CD4-positive, alpha-beta memory T cell (primary cell): ENCODE measurements around the gene SETD3. TPM values are rescaled to one million over a fixed set of nuclear protein-coding genes. Genes with fewer than 3 reads are reported as not detected.

ENCODE experiments used
- CTCF ChIA-PET: fragments of 350-600 bp; sonication (Branson Sonifier 250); formaldehyde crosslinking; loops from one replicate; lab custom pipeline; 2021; ENCODE audit warnings: inconsistent platforms; ENCODE audit not compliant: partially characterized antibody; lab: Charles Lee
- POLR2A ChIA-PET: fragments of 350-600 bp; sonication (Branson Sonifier 250); formaldehyde crosslinking; loops from one replicate; lab custom pipeline; 2021; ENCODE audit not compliant: partially characterized antibody; lab: Charles Lee
- DNase-seq, 5 donors: peaks; one replicate each; pipeline versions ENCODE4 v3.0.0 to v3.0.0-alpha.2; 2020 to 2022; ENCODE audit warnings: mixed read lengths in 1 of 5
- H3K27ac ChIP-seq: one replicate; pipeline ENCODE4 v1.7.0; 2013; ENCODE audit warnings: low read depth, low read length
- H3K27me3 ChIP-seq: 2 replicates; pipeline ENCODE4 v1.7.0; 2013; ENCODE audit warnings: mild to moderate bottlenecking, low read length, moderate library complexity; ENCODE audit not compliant: insufficient read depth
- H3K36me3 ChIP-seq: 2 replicates; pipeline ENCODE4 v1.7.0; 2013; ENCODE audit warnings: mild to moderate bottlenecking, low read length, moderate library complexity; ENCODE audit not compliant: insufficient read depth
- H3K4me1 ChIP-seq: 2 replicates; pipeline ENCODE4 v1.7.0; 2013; ENCODE audit warnings: mild to moderate bottlenecking, low read length, moderate library complexity; ENCODE audit not compliant: insufficient read depth
- H3K4me3 ChIP-seq, 2 donors: one replicate each; pipeline ENCODE4 v1.7.0; 2013; ENCODE audit warnings: low read length in 2 of 2, mild to moderate bottlenecking in 1 of 2
- H3K9me3 ChIP-seq, 2 donors: one replicate each; pipeline ENCODE4 v1.7.0; 2013; ENCODE audit warnings: low read length in 2 of 2, control low read depth in 1 of 2; ENCODE audit not compliant: control insufficient read depth in 1 of 2
- H3K27ac Mint-ChIP-seq, 7 donors: one replicate each; pipeline ENCODE4 v1.8.0; 2020 to 2021; ENCODE audit warnings: mixed read lengths in 7 of 7, mild to moderate bottlenecking in 6 of 7, inconsistent platforms in 3 of 7, moderate library complexity in 3 of 7
- H3K27me3 Mint-ChIP-seq, 2 donors: one replicate each; pipeline ENCODE4 v1.8.0; 2020 to 2021; ENCODE audit warnings: mixed read lengths in 2 of 2
- H3K36me3 Mint-ChIP-seq, 2 donors: one replicate each; pipeline ENCODE4 v1.8.0; 2020 to 2021; ENCODE audit warnings: mixed read lengths in 2 of 2, inconsistent platforms in 1 of 2, mild to moderate bottlenecking in 1 of 2
- H3K4me1 Mint-ChIP-seq, 4 donors: one replicate each; pipeline ENCODE4 v1.8.0; 2020 to 2021; ENCODE audit warnings: mixed read lengths in 4 of 4, mild to moderate bottlenecking in 1 of 4
- H3K4me3 Mint-ChIP-seq, 8 donors: one replicate each; pipeline ENCODE4 v1.8.0; 2020 to 2021; ENCODE audit warnings: mixed read lengths in 8 of 8, mild to moderate bottlenecking in 7 of 8, moderate library complexity in 6 of 8, inconsistent platforms in 3 of 8
- H3K9me3 Mint-ChIP-seq, 8 donors: one replicate each; pipeline ENCODE4 v1.8.0; 2020 to 2021; ENCODE audit warnings: mixed read lengths in 8 of 8, mild to moderate bottlenecking in 5 of 8, inconsistent platforms in 3 of 8, moderate library complexity in 1 of 8
- intact Hi-C: fragments of 100-400 bp; cut with micrococcal nuclease; formaldehyde crosslinking; loops from one replicate; pipeline ENCODE4 v1.15.1; 2023
- polyA plus RNA-seq, 2 donors: library from polyadenylated mRNA; unstranded; fragments of 300-500 nt; fragmentation: Illumina TruSeq; gene quantifications; one replicate each; pipeline ENCODE4 v1.2.3, GENCODE V29; 2021
- total RNA-seq, 2 experiments: library from RNA; stranded (reverse); gene quantifications; one replicate each; pipeline ENCODE4 v1.2.3, GENCODE V29; 2021

SETD3 gene
- total and polyA plus RNA-seq, 4 experiments from 2014 or later, result 37.4 to 66.9 (median 55.8) TPM

DNA sequence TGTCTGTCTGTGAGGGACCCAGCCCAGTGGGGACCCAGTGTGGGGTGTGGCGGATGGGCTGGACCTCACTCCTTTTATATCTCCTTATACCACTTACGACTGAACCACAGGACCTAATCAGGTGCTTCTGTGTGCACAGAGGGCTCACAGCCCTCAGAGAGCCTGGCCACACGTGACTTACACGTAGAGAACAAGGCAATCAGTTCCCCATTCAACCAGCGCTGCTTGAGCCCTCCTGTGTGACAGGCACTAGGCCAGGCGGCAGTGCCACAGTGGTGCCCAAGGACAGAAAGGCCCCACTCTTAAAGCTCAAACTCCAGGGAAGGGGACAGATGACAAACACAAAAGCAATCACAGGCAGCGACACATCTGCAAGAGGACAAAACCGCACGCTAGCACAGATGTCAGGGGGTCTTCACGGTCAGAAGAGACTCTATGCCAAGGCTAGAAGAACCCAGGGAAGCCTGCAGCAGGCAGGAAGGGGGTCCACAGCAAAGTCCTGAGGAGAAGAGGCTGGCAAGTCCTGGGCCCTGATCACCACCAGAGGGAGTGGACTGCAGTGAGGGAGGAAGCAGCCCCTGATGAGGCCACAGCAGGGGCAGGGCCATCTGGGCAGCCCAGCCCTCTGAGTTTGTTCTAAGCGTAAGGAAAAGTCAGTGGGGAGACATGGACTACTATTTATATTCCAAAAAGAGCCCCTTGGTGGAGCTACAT is 39.3 kb downstream of the SETD3 start:
- POLR2A ChIA-PET, result no interaction called here
- Histone ChIP-seq H3K27ac (no peak overlapping the region), H3K36me3 (peaks cover 7% of the 10 kb centered on the region), H3K4me3 (no peak overlapping the region), H3K9me3 (no peaks in the 10 kb centered on the region), H3K4me1 (peaks cover 33% of the 10 kb centered on the region), H3K27me3 (no peaks in the 10 kb centered on the region)
- Mint-ChIP-seq H3K9me3 (no peaks in the 10 kb centered on the region), H3K36me3 (peaks cover 56 to 69% of the 10 kb centered on the region in 2 donors), H3K4me3 (peak overlapping the region in 1 of 8 donors; percentile 49), H3K27ac (peak overlapping the region in 6 of 7 donors; percentile 1 to 83 (median 41)), H3K27me3 (no peaks in the 10 kb centered on the region), H3K4me1 (peaks cover 35 to 56% (median 45%) of the 10 kb centered on the region in 4 donors)
- DNase-seq, result no peak
- intact Hi-C loops, result no loop called here
- CTCF ChIA-PET, result interaction anchor here (1.0 kb wide), 1 partner anchor 48 kb away, joined by 3 read pairs; no protein-coding TSS in a partner anchor

DNA sequence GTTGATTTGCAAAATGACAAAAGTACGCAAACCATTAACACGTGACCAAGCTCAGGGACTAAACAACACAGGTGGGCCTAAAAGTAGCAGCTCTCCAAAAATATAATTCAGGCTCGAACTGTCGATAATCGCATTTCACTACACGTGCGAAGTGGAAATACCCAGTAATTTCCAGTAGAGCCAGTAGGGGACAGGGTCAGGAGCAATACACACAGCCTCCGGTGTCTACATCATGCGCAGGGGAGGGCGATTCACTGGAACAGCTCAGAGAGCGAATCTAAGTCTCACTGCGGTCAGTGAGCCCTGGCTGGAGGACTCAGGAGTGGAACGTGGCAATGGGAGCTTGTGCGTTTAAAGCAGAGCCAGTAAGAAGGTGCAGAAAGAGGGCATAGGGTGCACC is 40.4 kb downstream of the SETD3 start:
- Mint-ChIP-seq H3K27me3 (no peaks in the 10 kb centered on the region), H3K9me3 (no peaks in the 10 kb centered on the region), H3K4me1 (peaks cover 42 to 66% (median 54%) of the 10 kb centered on the region in 4 donors), H3K4me3 (no peak overlapping the region), H3K27ac (peak overlapping the region in 1 of 7 donors; percentile 11), H3K36me3 (peaks cover 59 to 72% of the 10 kb centered on the region in 2 donors)
- H3K9me3 ChIP-seq, result no peaks in the 10 kb centered on the region
- no peak for DNase-seq
- H3K27ac ChIP-seq, result no peak overlapping the region
- H3K27me3 ChIP-seq, result no peaks in the 10 kb centered on the region
- ChIA-PET POLR2A (interaction anchor here (0.9 kb wide), 1 partner anchor 10 kb away, joined by 4 read pairs; no protein-coding TSS in a partner anchor), CTCF (interaction anchor here (0.6 to 1.0 kb wide), 3 partner anchors 9 to 47 kb away, joined by 3 to 5 read pairs (median 3); no protein-coding TSS in a partner anchor)
- peaks cover 43% of the 10 kb centered on the region for H3K4me1 ChIP-seq
- H3K36me3 ChIP-seq, result peaks cover 7% of the 10 kb centered on the region
- intact Hi-C loops, result no loop called here
- no peak overlapping the region for H3K4me3 ChIP-seq

DNA sequence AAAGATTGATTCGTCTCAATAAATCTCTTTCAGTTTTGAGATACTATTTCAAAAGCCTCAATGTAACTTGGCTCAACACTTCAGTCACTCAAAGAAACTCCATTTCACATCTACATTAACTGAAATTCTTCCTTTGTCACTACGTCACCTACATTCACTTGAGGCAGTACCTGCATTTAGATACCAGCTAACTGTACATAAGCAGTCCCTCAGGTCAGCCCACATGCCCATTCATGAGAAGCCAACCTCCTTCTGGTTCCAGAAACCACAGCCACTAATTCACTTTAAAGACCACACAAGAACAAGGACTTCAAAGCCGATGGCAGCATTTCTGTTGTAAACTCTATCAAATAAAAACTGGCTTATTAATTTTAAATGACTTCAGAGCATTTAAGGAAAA is 43.0 kb downstream of the SETD3 start:
- H3K36me3 ChIP-seq, result no peaks in the 10 kb centered on the region
- CTCF ChIA-PET, result interaction anchor here (0.6 to 1.8 kb wide), 3 partner anchors 10 to 23 kb away, joined by 3 to 13 read pairs (median 3); no protein-coding TSS in a partner anchor
- POLR2A ChIA-PET, result interaction anchor here (2.8 kb wide), 1 partner anchor 43 kb away, joined by 12 read pairs; the partner anchor contains the start of genes CCNK and SETD3
- intact Hi-C loops, result no loop called here
- H3K27ac Mint-ChIP-seq, result peak overlapping the region; percentile 58 to 94 (median 84)
- peaks cover 46% of the 10 kb centered on the region for H3K4me1 ChIP-seq
- no peaks in the 10 kb centered on the region for H3K9me3 ChIP-seq
- no peaks in the 10 kb centered on the region for H3K9me3 Mint-ChIP-seq
- peaks cover 43 to 70% (median 53%) of the 10 kb centered on the region in 4 donors for H3K4me1 Mint-ChIP-seq
- no peaks in the 10 kb centered on the region for H3K27me3 ChIP-seq
- DNase-seq, result no peak
- H3K36me3 Mint-ChIP-seq, result peaks cover 61 to 74% of the 10 kb centered on the region in 2 donors
- no peaks in the 10 kb centered on the region for H3K27me3 Mint-ChIP-seq
- H3K27ac ChIP-seq, result peak overlapping the region; percentile 18
- peak overlapping the region in 7 of 8 donors; percentile 10 to 72 (median 62) for H3K4me3 Mint-ChIP-seq
- H3K4me3 ChIP-seq, result no peak overlapping the region

DNA sequence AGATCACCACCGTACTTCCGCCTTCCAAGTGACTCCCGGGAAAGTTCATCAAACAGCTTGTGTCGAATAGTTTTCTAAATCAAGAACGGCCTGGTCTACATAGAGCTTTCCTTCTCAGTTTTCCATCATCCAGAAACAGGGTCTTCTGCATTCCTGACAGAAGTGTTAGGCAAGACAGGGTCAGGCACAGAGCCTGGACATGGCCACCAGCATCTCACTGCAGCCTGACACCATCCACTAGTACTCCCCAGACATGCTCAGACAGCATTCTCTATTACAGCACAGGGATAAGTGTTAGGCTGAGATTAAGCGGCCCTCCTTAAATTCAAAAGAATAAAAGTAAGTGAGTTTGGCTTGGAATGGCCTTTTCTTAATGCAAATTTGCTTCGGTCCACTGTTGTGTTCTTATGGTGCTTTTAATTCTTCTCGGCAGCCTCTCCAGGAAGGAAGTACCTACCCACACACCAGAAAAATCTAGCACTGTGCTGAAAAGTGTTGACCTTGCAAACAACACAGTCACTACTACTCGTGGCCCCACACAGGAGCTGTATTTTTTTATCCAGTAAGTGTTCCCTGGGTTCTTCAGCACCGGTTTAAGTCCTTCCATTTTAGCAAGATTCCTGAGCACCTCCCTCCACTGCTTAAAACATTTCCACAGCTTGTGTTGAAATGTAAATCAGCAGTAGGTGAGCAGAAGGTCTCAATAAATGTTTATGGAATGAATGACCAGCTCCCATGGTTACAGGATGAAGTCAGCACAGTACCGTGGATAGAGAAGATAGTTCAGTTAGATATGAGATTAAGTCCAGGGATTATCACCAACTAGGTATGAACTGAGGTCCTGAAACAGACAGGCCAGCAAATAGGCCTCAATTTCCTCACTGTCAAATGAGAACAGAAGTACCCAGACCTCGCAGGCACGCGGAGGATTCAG is 44.1 kb downstream of the SETD3 start:
- Mint-ChIP-seq H3K4me3 (peak overlapping the region in 7 of 8 donors; percentile 28 to 72 (median 67)), H3K4me1 (peaks cover 34 to 58% (median 42%) of the 10 kb centered on the region in 4 donors), H3K36me3 (peaks cover 61 to 74% of the 10 kb centered on the region in 2 donors), H3K9me3 (no peaks in the 10 kb centered on the region), H3K27ac (peak overlapping the region; percentile 58 to 94 (median 85)), H3K27me3 (no peaks in the 10 kb centered on the region)
- intact Hi-C loops, result no loop called here
- peak in 2 of 5 donors; percentile 10 to 16 for DNase-seq
- peaks cover 36% of the 10 kb centered on the region for H3K4me1 ChIP-seq
- H3K36me3 ChIP-seq, result no peaks in the 10 kb centered on the region
- ChIA-PET POLR2A (interaction anchor here (0.6 to 2.8 kb wide), 2 partner anchors 44 to 1241 kb away, joined by 5 to 12 read pairs; partner anchors contain the start of genes CCNK and SETD3), CTCF (interaction anchor here (1.2 to 1.5 kb wide), 2 partner anchors 20 to 22 kb away, joined by 3 to 10 read pairs; no protein-coding TSS in a partner anchor)
- H3K27ac ChIP-seq, result peak overlapping the region; percentile 18
- H3K27me3 ChIP-seq, result no peaks in the 10 kb centered on the region
- no peak overlapping the region for H3K4me3 ChIP-seq
- no peaks in the 10 kb centered on the region for H3K9me3 ChIP-seq

DNA sequence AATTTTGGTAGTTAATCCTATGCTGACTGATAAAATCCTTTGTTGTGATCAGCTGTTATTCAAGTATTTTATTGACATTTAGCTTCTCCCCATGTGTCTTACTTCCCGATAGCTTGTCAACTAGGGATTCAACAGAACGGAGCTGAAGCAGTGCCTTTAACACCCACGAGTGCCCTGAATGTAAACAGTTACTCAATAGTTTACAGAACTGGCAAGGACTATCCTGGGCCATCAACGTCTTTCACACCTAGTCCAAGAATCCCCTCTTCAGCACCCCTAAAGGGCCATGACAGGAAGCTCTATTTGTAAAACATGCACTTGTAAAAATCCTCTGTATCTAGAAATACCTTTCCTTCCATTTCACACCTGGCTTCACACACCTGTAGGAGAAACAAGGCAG is 45.3 kb downstream of the SETD3 start:
- CTCF ChIA-PET, result interaction anchor here (0.8 to 1.5 kb wide), 6 partner anchors 19 to 163 kb away, joined by 3 to 6 read pairs (median 4); partner anchors contain the start of genes BCL11B and SETD3
- H3K27ac Mint-ChIP-seq, result peak overlapping the region in 4 of 7 donors; percentile 4 to 81 (median 50)

DNA sequence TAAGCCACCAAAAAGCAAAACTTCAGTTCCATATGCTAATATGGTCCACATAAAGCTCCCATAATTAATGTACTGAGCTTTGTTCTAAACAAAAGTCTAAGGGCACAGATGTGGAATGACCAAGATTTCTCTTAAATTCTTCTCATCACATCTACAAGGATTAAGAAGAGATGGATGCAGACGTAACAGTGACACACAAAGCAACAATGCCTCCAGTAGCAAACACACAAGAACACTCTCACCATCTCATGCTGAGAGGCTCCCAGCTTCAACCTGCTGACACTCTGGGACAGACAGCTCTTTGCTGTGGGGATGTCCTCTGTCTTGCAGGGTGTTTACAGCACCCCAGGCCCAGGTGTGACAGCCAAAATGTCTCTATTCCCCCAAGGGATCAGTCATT is 48.2 kb downstream of the SETD3 start:
- ChIA-PET POLR2A (no interaction called here), CTCF (interaction anchor here (0.8 kb wide), 1 partner anchor 16 kb away, joined by 3 read pairs; no protein-coding TSS in a partner anchor)
- no peaks in the 10 kb centered on the region for H3K9me3 ChIP-seq
- Mint-ChIP-seq H3K27ac (peak overlapping the region in 1 of 7 donors; percentile 24), H3K9me3 (peaks cover 2 to 11% (median 6%) of the 10 kb centered on the region in 8 donors), H3K4me1 (peaks cover 32 to 40% (median 37%) of the 10 kb centered on the region in 4 donors), H3K4me3 (no peak overlapping the region), H3K36me3 (peaks cover 74 to 76% of the 10 kb centered on the region in 2 donors), H3K27me3 (no peaks in the 10 kb centered on the region)
- peaks cover 25% of the 10 kb centered on the region for H3K4me1 ChIP-seq
- H3K36me3 ChIP-seq, result peaks cover 12% of the 10 kb centered on the region
- H3K27ac ChIP-seq, result no peak overlapping the region
- no peak overlapping the region for H3K4me3 ChIP-seq
- intact Hi-C loops, result no loop called here
- no peak for DNase-seq
- no peaks in the 10 kb centered on the region for H3K27me3 ChIP-seq

More for the DNA sequence above, 45.3 kb downstream of the SETD3 start:
- H3K27me3 ChIP-seq, result no peaks in the 10 kb centered on the region
- no peak overlapping the region for H3K27ac ChIP-seq
- no peaks in the 10 kb centered on the region for H3K27me3 Mint-ChIP-seq
- POLR2A ChIA-PET, result interaction anchor here (1.1 kb wide), 1 partner anchor 8 kb away, joined by 3 read pairs; no protein-coding TSS in a partner anchor
- no peaks in the 10 kb centered on the region for H3K9me3 Mint-ChIP-seq
- peaks cover 64 to 71% of the 10 kb centered on the region in 2 donors for H3K36me3 Mint-ChIP-seq
- peaks cover 41 to 59% (median 46%) of the 10 kb centered on the region in 4 donors for H3K4me1 Mint-ChIP-seq
- H3K4me3 Mint-ChIP-seq, result peak overlapping the region in 1 of 8 donors; percentile 28
- no peak overlapping the region for H3K4me3 ChIP-seq
- intact Hi-C loops, result no loop called here
- H3K36me3 ChIP-seq, result no peaks in the 10 kb centered on the region
- DNase-seq, result no peak
- H3K9me3 ChIP-seq, result no peaks in the 10 kb centered on the region
- peaks cover 36% of the 10 kb centered on the region for H3K4me1 ChIP-seq
